Ovary (tissue), 9 donors: ENCODE measurements around the gene SMIM5. TPM values are rescaled to one million over a fixed set of nuclear protein-coding genes. Genes with fewer than 3 reads are reported as not detected.
A peak's percentile ranks its signal among the peaks of the same experiment; 100 is the strongest.

Experiments
- DNase-seq, 5 donors: peaks; one replicate each; pipeline ENCODE4 v3.0.0-alpha.2; 2019 to 2020
- H3K27ac ChIP-seq, 2 donors: fragments of 200-600 bp; one replicate each; pipeline versions ENCODE4 v1.5.1 to v1.8.0; 2019 to 2022
- H3K27me3 ChIP-seq: fragments of 200-600 bp; one replicate; pipeline ENCODE4 v1.8.0; 2022
- H3K36me3 ChIP-seq: fragments of 200-600 bp; sonication (generic); one replicate; pipeline ENCODE4 v1.5.1; 2019
- H3K4me1 ChIP-seq: one replicate; pipeline ENCODE4 v1.8.1; 2013; ENCODE audit warnings: mild to moderate bottlenecking, moderate library complexity; ENCODE audit not compliant: insufficient read depth
- H3K4me3 ChIP-seq: fragments of 200-600 bp; sonication (generic); one replicate; pipeline ENCODE4 v1.5.1; 2017
- H3K9me3 ChIP-seq, 2 donors: fragments of 200-600 bp in 1 of 2; sonication (generic) in 1 of 2; one replicate each; pipeline versions ENCODE4 v1.5.1 to v1.8.1; 2013 to 2019; ENCODE audit warnings: mild to moderate bottlenecking in 1 of 2, moderate library complexity in 1 of 2
- CTCF ChIP-seq, 3 donors: fragments of 450-650 bp in 2 of 3; fragments of 200-600 bp in 1 of 3; IDR thresholded peaks; one replicate each; pipeline versions ENCODE4 v1.5.1 to v1.8.0; 2016 to 2022; ENCODE audit warnings: antibody characterized with exemption in 3 of 3, mild to moderate bottlenecking in 1 of 3
- EP300 ChIP-seq: sonication (generic); formaldehyde crosslinking; IDR thresholded peaks from one replicate; pipeline ENCODE4 v1.6.1; 2017; ENCODE audit warnings: antibody characterized with exemption
- POLR2A ChIP-seq: fragments of 450-650 bp; IDR thresholded peaks from one replicate; pipeline ENCODE4 v1.6.1; 2017; ENCODE audit warnings: antibody characterized with exemption, mild to moderate bottlenecking, moderate library complexity
- WGBS, 3 donors: extraction: QIAGEN DNeasy Blood & Tissue Kit in 1 of 3; methylation state at CpG; one replicate each; pipeline versions ENCODE4 v1.1.5 to v1.1.7; 2013 to 2017; 5-methylcytosine and 5-hydroxymethylcytosine counted together
- intact Hi-C, 4 donors: fragments of 100-400 bp; cut with DNase I; formaldehyde crosslinking; loops; one replicate each; pipeline versions ENCODE4 v1.11.0 to v1.15.1; 2022 to 2023
- polyA plus RNA-seq, 2 donors: library from polyadenylated mRNA; stranded (reverse); fragments of 200-250 nt in 1 of 2; fragments of 350-450 nt in 1 of 2; fragmentation: Illumina TruSeq in 1 of 2; extraction: RNeasy Lipid Tissue Mini Kit (QIAGEN cat#74804) in 1 of 2; gene quantifications; one replicate each; pipeline ENCODE4 v1.2.3, GENCODE V29; 2013 to 2014
- total RNA-seq, 7 donors: library from RNA; depleted of rRNA in 2 of 7; stranded (reverse); fragments of >200 nt in 2 of 7; fragmentation: NEBNext Ultra II Directional in 3 of 7; extraction: Animal tissue kit (Norgen Biotek cat#: 25700) in 3 of 7; gene quantifications; one replicate each; pipeline versions ENCODE4 v1.1.0 to v1.2.4, GENCODE V29; 2016 to 2023
- donor health status: DM: no; HTN: no; CAD: no; lungs with moderate emphysema.
- donor health status: DM: no; HTN: no; CAD: no.
- donor health status: Bipolar disorder and iron deficiency.
- donor health status: DM: yes; HTN: yes; CAD: no.
- donor health status: DM: no; HTN: no; CAD: no.
- donor health status: DM: yes; HTN: yes; CAD: no.

SMIM5 gene
- total and polyA plus RNA-seq, 9 donors: 0.51 to 7.9 (median 1.3) TPM

- intact Hi-C loops: no loop called here
- peaks cover 7% of the 10 kb centered on the region for H3K4me1 ChIP-seq
- no peaks in the 10 kb centered on the region for H3K9me3 ChIP-seq
- H3K27me3 ChIP-seq: no peaks in the 10 kb centered on the region
- no peak for DNase-seq
- 4 to 7% (median 7%) methylated on average over 4 of the region's 4 CpGs for WGBS, 3 donors
- peak overlapping the region in 1 of 2 donors; percentile 73 for H3K27ac ChIP-seq
- no peak for TF ChIP-seq EP300
- TF ChIP-seq CTCF (IDR thresholded peaks at IDR 0.05): no peak
- TF ChIP-seq POLR2A: no peak
- no peaks in the 10 kb centered on the region for H3K36me3 ChIP-seq
- peak overlapping the region; percentile 84 for H3K4me3 ChIP-seq
These were observed 34.6 kb downstream of the SMIM5 start for GRCh38 chr17:75667825-75668224.

- DNase-seq: no peak
- intact Hi-C loops: no loop called here
- Histone ChIP-seq H3K4me1 (peaks cover 7% of the 10 kb centered on the region), H3K4me3 (no peak overlapping the region), H3K36me3 (no peaks in the 10 kb centered on the region), H3K27ac (no peak overlapping the region), H3K27me3 (no peaks in the 10 kb centered on the region), H3K9me3 (no peaks in the 10 kb centered on the region)
- TF ChIP-seq CTCF (IDR thresholded peaks at IDR 0.05): no peak
- TF ChIP-seq POLR2A: no peak
- TF ChIP-seq EP300: no peak
- WGBS, 3 donors: 64 to 67% (median 67%) methylated on average over 4 of the region's 4 CpGs
These were observed 35.3 kb downstream of the SMIM5 start for GRCh38 chr17:75668489-75668888.

- Histone ChIP-seq H3K4me3 (no peak overlapping the region), H3K36me3 (no peaks in the 10 kb centered on the region), H3K27me3 (no peaks in the 10 kb centered on the region), H3K27ac (no peak overlapping the region), H3K9me3 (no peaks in the 10 kb centered on the region), H3K4me1 (peaks cover 6% of the 10 kb centered on the region)
- intact Hi-C loops: no loop called here
- WGBS, 3 donors: 52 to 66% (median 59%) methylated on average over 5 of the region's 5 CpGs
- peak in 1 of 5 donors; percentile 17 for DNase-seq
- no peak for TF ChIP-seq EP300
- TF ChIP-seq POLR2A: no peak
- no peak for TF ChIP-seq CTCF (IDR thresholded peaks at IDR 0.05)
These were observed 37.6 kb downstream of the SMIM5 start for GRCh38 chr17:75670868-75671267.

- peak in 1 of 5 donors; percentile 15 for DNase-seq
- TF ChIP-seq POLR2A (no peak), EP300 (no peak), CTCF (IDR thresholded peaks at IDR 0.05) (no peak)
- H3K4me1 ChIP-seq: peaks cover 1% of the 10 kb centered on the region
- no peak overlapping the region for H3K4me3 ChIP-seq
- intact Hi-C loops: no loop called here
- H3K27ac ChIP-seq: no peak overlapping the region
- H3K9me3 ChIP-seq: no peaks in the 10 kb centered on the region
- no peaks in the 10 kb centered on the region for H3K36me3 ChIP-seq
- WGBS, 3 donors: 90 to 94% (median 93%) methylated on average over 5 of the region's 5 CpGs
- H3K27me3 ChIP-seq: no peaks in the 10 kb centered on the region
These were observed 38.8 kb downstream of the SMIM5 start for GRCh38 chr17:75672011-75672410.
